Nephron (organoid): ENCODE data around the gene SLC35E1.

ENCODE experiments used
- H3K27ac Mint-ChIP-seq, 3 experiments: 2 replicates each; pipeline ENCODE4 v1.8.0; 2020; ENCODE audit warnings: mixed read lengths in 3 of 3, mild to moderate bottlenecking in 2 of 3, moderate library complexity in 1 of 3
- H3K27me3 Mint-ChIP-seq: 2 replicates; pipeline ENCODE4 v1.8.0; 2021; ENCODE audit warnings: low read depth, mild to moderate bottlenecking, moderate library complexity, mixed read lengths
- H3K36me3 Mint-ChIP-seq: 2 replicates; pipeline ENCODE4 v1.8.0; 2020; ENCODE audit warnings: low read depth, mixed read lengths
- H3K4me1 Mint-ChIP-seq: 2 replicates; pipeline ENCODE4 v1.8.0; 2020; ENCODE audit warnings: mixed read lengths
- H3K4me3 Mint-ChIP-seq, 3 experiments: 2 replicates each; pipeline ENCODE4 v1.8.0; 2020; ENCODE audit warnings: mild to moderate bottlenecking in 3 of 3, mixed read lengths in 3 of 3, moderate library complexity in 2 of 3
- H3K9me3 Mint-ChIP-seq: 2 replicates; pipeline ENCODE4 v1.8.0; 2020; ENCODE audit warnings: mixed read lengths
- TF ChIP-seq, protein P1 (sequence below), 3 experiments: fragments of 200-600 bp; sonication (generic); IDR thresholded peaks; one replicate each; pipeline ENCODE4 v1.5.0; 2021; ENCODE audit warnings: antibody characterized with exemption in 3 of 3; ENCODE audit not compliant: unreplicated experiment in 3 of 3

The SLC35E1 gene

DNA sequence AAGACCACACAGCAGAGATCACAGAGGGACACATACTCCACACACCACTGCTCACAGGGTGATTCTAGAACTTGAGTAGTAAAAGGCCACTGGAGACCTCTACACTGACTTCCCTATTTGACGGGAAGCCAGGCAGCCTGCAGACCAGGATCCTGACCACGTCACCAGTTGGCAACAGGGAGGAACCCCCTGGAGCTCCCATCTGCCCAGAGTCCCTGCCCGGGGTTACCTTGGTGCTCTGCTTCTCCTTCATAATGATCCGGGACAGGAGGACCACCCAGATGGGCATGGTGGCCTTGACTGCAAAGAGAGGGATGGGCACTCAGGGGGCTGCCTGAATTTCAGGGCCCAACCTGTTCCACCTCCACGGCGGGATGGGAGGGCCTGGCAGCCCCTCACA lies 932 bp downstream of the SLC35E1 start:
- H3K27me3 Mint-ChIP-seq: no peaks in the 10 kb centered on the region
- no peaks in the 10 kb centered on the region for H3K9me3 Mint-ChIP-seq
- H3K4me3 Mint-ChIP-seq: peak overlapping the region; percentile 84 to 88 (median 85)
- TF ChIP-seq, protein P1, sequence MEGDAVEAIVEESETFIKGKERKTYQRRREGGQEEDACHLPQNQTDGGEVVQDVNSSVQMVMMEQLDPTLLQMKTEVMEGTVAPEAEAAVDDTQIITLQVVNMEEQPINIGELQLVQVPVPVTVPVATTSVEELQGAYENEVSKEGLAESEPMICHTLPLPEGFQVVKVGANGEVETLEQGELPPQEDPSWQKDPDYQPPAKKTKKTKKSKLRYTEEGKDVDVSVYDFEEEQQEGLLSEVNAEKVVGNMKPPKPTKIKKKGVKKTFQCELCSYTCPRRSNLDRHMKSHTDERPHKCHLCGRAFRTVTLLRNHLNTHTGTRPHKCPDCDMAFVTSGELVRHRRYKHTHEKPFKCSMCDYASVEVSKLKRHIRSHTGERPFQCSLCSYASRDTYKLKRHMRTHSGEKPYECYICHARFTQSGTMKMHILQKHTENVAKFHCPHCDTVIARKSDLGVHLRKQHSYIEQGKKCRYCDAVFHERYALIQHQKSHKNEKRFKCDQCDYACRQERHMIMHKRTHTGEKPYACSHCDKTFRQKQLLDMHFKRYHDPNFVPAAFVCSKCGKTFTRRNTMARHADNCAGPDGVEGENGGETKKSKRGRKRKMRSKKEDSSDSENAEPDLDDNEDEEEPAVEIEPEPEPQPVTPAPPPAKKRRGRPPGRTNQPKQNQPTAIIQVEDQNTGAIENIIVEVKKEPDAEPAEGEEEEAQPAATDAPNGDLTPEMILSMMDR (IDR thresholded peaks at IDR 0.05; ENCODE audit: unreplicated experiment in 3 of 3): no peak
- H3K36me3 Mint-ChIP-seq: peaks cover 33% of the 10 kb centered on the region
- H3K4me1 Mint-ChIP-seq: peaks cover 41% of the 10 kb centered on the region
- peak overlapping the region in 1 of 3 experiments; percentile 65 for H3K27ac Mint-ChIP-seq

DNA sequence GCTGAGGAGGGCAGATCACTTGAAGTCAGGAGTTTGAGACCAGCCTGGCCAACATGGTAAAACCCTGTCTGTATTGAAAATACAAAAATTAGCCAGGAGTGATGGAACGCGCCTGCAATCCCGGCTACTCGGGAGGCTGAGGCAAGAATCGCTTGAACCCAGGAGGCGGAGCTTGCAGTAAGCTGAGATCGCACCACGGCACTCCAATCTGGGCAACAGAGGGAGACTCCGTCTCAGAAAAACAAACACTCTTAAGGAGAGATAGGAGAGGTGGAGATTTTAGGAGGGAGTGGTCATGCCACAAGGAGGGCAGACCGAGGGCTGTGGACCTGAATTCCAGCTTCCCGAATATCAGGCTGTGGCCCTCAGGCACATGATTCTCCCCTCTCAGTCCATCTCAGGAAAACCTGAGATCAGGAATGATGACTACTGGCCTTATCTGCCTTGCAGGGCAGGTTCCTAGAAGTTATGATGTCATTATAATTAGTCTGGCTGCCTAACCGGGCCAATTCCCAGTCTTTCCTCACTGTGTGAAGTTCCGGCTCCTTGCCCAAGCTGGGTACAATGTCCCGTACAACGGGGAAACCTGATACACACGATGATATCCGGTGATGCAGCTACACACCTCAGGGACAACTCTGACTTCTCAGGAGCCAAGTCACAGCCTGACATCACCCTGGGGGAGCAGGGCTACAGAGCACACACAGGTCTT lies 2.5 kb downstream of the SLC35E1 start:
- H3K4me3 Mint-ChIP-seq: peak overlapping the region; percentile 84 to 88 (median 85)
- no peaks in the 10 kb centered on the region for H3K9me3 Mint-ChIP-seq
- H3K36me3 Mint-ChIP-seq: peaks cover 30% of the 10 kb centered on the region
- H3K27me3 Mint-ChIP-seq: no peaks in the 10 kb centered on the region
- peaks cover 31% of the 10 kb centered on the region for H3K4me1 Mint-ChIP-seq
- TF ChIP-seq, protein P1 (IDR thresholded peaks at IDR 0.05; ENCODE audit: unreplicated experiment in 3 of 3): no peak
- no peak overlapping the region for H3K27ac Mint-ChIP-seq

DNA sequence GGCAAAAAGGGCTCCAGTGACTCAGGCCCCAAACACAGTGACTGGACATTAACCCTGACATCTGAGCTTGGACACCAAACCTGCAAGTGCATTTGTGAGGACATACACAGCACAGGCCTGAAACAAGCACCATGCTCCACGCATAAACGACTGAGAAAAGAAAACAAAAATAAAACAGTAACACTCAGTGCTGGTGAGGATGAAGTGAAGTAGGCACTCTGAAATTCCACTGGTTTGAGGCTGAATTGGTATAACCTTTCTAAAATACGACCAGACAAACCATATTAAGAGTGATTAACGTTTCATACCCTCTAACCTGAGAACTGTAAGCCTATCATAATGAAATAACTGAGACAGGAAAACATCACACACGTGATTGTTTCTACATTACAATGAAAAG lies 5.5 kb downstream of the SLC35E1 start:
- TF ChIP-seq, protein P1 (IDR thresholded peaks at IDR 0.05; ENCODE audit: unreplicated experiment in 3 of 3): no peak
- Mint-ChIP-seq H3K4me3 (no peak overlapping the region), H3K4me1 (peaks cover 10% of the 10 kb centered on the region), H3K9me3 (no peaks in the 10 kb centered on the region), H3K27me3 (no peaks in the 10 kb centered on the region), H3K27ac (no peak overlapping the region), H3K36me3 (peaks cover 51% of the 10 kb centered on the region)

DNA sequence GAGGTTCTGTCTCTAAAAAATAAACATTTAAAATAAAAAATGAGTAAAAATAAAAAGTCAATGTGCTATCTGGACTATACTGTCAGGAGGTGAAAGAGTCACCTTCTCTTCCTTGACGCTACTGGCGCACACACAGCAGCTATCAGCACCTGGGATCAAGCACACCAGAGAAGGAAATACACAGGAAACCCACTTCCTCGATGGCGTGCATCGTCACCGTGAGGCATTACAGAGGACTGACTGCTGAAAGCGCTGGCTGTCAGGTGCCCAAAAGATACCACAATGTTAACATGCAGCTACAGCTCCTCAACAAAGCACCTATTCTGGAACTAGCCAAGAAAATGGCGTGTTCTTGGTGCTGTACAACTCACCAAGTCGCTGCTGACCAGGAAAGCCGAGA lies 6.1 kb downstream of the SLC35E1 start:
- H3K36me3 Mint-ChIP-seq: peaks cover 56% of the 10 kb centered on the region
- no peak overlapping the region for H3K27ac Mint-ChIP-seq
- H3K4me1 Mint-ChIP-seq: peaks cover 10% of the 10 kb centered on the region
- peak overlapping the region in 2 of 3 experiments; percentile 27 to 50 for H3K4me3 Mint-ChIP-seq
- TF ChIP-seq, protein P1 (IDR thresholded peaks at IDR 0.05; ENCODE audit: unreplicated experiment in 3 of 3): no peak
- no peaks in the 10 kb centered on the region for H3K27me3 Mint-ChIP-seq
- no peaks in the 10 kb centered on the region for H3K9me3 Mint-ChIP-seq

DNA sequence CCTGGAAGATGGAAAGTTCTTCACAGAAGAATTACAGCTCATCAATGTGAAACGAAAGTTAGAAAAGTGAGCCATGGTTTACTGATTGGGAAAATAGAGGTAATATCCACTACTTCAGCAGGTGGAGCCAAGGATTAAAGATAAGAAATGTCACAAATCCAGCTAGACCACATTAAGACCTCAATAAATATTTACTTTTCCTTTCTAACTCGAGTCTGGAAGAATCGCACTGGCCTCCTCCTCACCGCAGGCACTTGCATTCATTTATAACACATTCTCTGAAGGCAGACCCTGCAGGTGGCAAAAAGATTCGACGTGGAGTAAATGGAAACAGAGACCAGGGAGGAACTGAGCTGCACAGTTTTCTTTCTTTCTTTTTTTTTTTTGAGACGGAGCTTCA lies 7.4 kb downstream of the SLC35E1 start:
- Mint-ChIP-seq H3K4me1 (peaks cover 8% of the 10 kb centered on the region), H3K27me3 (no peaks in the 10 kb centered on the region), H3K4me3 (no peak overlapping the region), H3K36me3 (peaks cover 60% of the 10 kb centered on the region), H3K9me3 (no peaks in the 10 kb centered on the region), H3K27ac (no peak overlapping the region)
- TF ChIP-seq, protein P1 (IDR thresholded peaks at IDR 0.05; ENCODE audit: unreplicated experiment in 3 of 3): no peak

DNA sequence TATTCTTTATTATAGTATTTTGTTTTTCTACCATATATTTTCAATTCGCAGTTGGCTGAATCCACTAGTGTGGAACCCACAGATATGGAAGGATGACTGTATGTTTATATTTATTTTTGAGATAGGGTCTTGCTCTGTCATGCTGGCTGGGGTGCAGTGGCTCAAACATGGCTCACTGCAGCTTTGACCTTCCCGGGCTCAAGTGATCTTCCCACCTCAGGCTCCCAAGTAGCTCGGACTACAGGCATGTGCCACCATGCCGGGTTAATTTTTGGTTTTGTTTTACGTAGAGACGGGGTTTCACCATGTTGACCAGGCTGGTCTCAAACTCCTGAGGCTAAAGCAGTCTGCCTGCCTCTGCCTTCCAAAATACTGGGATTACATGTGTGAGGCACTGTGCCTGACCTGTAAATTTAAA lies 9.6 kb downstream of the SLC35E1 start:
- Mint-ChIP-seq H3K4me3 (no peak overlapping the region), H3K36me3 (peaks cover 62% of the 10 kb centered on the region), H3K9me3 (no peaks in the 10 kb centered on the region), H3K27me3 (no peaks in the 10 kb centered on the region), H3K27ac (no peak overlapping the region), H3K4me1 (peaks cover 8% of the 10 kb centered on the region)
- TF ChIP-seq, protein P1 (IDR thresholded peaks at IDR 0.05; ENCODE audit: unreplicated experiment in 3 of 3): no peak
